Measurements from ENCODE around the gene LYRM2. TPM values are rescaled to one million over a fixed set of nuclear protein-coding genes. Genes with fewer than 3 reads are reported as not detected.

LYRM2 gene
- total RNA-seq, 4 donors from 2014 or later = 18.3 to 33.4 (median 21.9) TPM

- no peak for ATAC-seq
- Histone ChIP-seq H3K4me3 (no peak overlapping the region), H3K9me3 (no peaks in the 10 kb centered on the region), H3K36me3 (no peaks in the 10 kb centered on the region), H3K27ac (no peak overlapping the region), H3K4me1 (peaks cover 0 to 14% (median 0%) of the 10 kb centered on the region in 3 donors), H3K27me3 (no peaks in the 10 kb centered on the region)
- TF ChIP-seq POLR2A (IDR thresholded peaks at IDR 0.05) (no peak), EP300 (IDR thresholded peaks at IDR 0.05) (no peak), POLR2AphosphoS5 (IDR thresholded peaks at IDR 0.05) (no peak)
- TF ChIP-seq, protein P1, sequence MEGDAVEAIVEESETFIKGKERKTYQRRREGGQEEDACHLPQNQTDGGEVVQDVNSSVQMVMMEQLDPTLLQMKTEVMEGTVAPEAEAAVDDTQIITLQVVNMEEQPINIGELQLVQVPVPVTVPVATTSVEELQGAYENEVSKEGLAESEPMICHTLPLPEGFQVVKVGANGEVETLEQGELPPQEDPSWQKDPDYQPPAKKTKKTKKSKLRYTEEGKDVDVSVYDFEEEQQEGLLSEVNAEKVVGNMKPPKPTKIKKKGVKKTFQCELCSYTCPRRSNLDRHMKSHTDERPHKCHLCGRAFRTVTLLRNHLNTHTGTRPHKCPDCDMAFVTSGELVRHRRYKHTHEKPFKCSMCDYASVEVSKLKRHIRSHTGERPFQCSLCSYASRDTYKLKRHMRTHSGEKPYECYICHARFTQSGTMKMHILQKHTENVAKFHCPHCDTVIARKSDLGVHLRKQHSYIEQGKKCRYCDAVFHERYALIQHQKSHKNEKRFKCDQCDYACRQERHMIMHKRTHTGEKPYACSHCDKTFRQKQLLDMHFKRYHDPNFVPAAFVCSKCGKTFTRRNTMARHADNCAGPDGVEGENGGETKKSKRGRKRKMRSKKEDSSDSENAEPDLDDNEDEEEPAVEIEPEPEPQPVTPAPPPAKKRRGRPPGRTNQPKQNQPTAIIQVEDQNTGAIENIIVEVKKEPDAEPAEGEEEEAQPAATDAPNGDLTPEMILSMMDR (IDR thresholded peaks at IDR 0.05) = no peak
- 53 to 78% methylated on average over 1 of the region's 1 CpG for WGBS, 2 donors (ENCODE audit: low coverage in 1 of 2)
Observed at GRCh38 chr6:89559487-89559886, 79.1 kb downstream of the LYRM2 start.

GRCh38 chr6:89555806-89556205 is 82.7 kb downstream of the LYRM2 start:
- no peak overlapping the region for H3K4me3 ChIP-seq
- H3K4me1 ChIP-seq = no peaks in the 10 kb centered on the region
- H3K27ac ChIP-seq = no peak overlapping the region
- no peaks in the 10 kb centered on the region for H3K27me3 ChIP-seq
- H3K36me3 ChIP-seq = no peaks in the 10 kb centered on the region
- H3K9me3 ChIP-seq = no peaks in the 10 kb centered on the region
- 39 to 45% methylated on average over 2 to 3 of the region's 3 CpGs for WGBS, 2 donors (ENCODE audit: low coverage in 1 of 2)
- no peak for ATAC-seq
- TF ChIP-seq EP300 (IDR thresholded peaks at IDR 0.05) (no peak), POLR2AphosphoS5 (IDR thresholded peaks at IDR 0.05) (no peak), POLR2A (IDR thresholded peaks at IDR 0.05) (no peak)
- TF ChIP-seq, protein P1 (IDR thresholded peaks at IDR 0.05) = no peak

DNA sequence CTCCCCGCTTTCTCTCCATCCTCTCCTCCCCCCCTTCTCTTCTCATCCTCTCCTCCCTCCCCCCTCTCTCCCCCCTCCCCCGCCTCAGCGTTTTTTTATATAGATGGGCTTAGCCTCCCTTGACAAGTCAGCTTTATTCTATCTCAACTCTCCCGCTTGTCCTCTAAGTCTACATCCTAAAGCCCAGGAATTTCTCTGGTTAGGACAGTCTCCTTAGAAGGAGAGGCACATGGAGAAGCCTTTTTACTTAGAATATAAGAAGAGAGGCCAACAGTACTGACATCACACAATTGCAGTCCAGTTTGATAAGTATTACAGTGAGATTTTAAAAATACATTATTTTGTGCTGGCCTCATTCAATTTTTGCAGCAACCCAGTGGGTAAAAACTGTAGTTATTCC is 83.5 kb downstream of the LYRM2 start:
- WGBS, 2 donors (ENCODE audit: low coverage in 1 of 2) = 53% methylated on average over 3 of the region's 4 CpGs; no CpG with 5 or more reads in 1 of the 2 donors
- Histone ChIP-seq H3K4me1 (no peaks in the 10 kb centered on the region), H3K27me3 (no peaks in the 10 kb centered on the region), H3K9me3 (no peaks in the 10 kb centered on the region), H3K36me3 (no peaks in the 10 kb centered on the region), H3K4me3 (no peak overlapping the region), H3K27ac (no peak overlapping the region)
- TF ChIP-seq POLR2A (IDR thresholded peaks at IDR 0.05) = no peak
- TF ChIP-seq, protein P1 (IDR thresholded peaks at IDR 0.05) = no peak
- TF ChIP-seq POLR2AphosphoS5 (IDR thresholded peaks at IDR 0.05) = no peak
- no peak for TF ChIP-seq EP300 (IDR thresholded peaks at IDR 0.05)
- no peak for ATAC-seq

GRCh38 chr6:89554106-89554505 is 84.4 kb downstream of the LYRM2 start:
- Histone ChIP-seq H3K9me3 (no peaks in the 10 kb centered on the region), H3K27ac (no peak overlapping the region), H3K4me3 (no peak overlapping the region), H3K4me1 (no peaks in the 10 kb centered on the region), H3K27me3 (no peaks in the 10 kb centered on the region), H3K36me3 (no peaks in the 10 kb centered on the region)
- TF ChIP-seq, protein P1 (IDR thresholded peaks at IDR 0.05) = no peak
- TF ChIP-seq POLR2A (IDR thresholded peaks at IDR 0.05) (no peak), POLR2AphosphoS5 (IDR thresholded peaks at IDR 0.05) (no peak), EP300 (IDR thresholded peaks at IDR 0.05) (no peak)
- no peak for ATAC-seq
- 89 to 91% methylated on average over 4 to 5 of the region's 5 CpGs for WGBS, 2 donors (ENCODE audit: low coverage in 1 of 2)

DNA sequence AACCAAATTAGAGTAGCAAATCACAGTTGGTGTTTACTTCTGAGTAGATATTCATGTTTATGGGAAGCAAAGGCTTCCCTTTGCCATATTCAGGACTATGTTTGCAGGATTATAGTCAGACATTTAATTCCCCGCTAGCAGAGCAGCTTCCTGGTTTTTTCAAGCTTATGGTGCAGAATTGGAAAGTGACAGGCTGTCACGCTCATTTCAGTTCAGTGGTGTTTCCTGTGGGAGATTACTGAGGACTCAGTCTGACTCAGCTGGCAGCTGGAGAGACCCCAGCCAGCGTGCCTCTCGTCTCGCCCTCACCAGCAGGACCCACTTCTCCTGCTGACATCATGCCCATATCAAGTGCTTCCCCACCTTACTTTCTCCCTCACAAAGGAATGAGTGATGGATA is 85.1 kb downstream of the LYRM2 start:
- Histone ChIP-seq H3K4me3 (no peak overlapping the region), H3K4me1 (no peaks in the 10 kb centered on the region), H3K27ac (no peak overlapping the region), H3K9me3 (no peaks in the 10 kb centered on the region), H3K36me3 (no peaks in the 10 kb centered on the region), H3K27me3 (no peaks in the 10 kb centered on the region)
- 80 to 89% methylated on average over 3 to 5 of the region's 5 CpGs for WGBS, 2 donors (ENCODE audit: low coverage in 1 of 2)
- ATAC-seq = no peak
- no peak for TF ChIP-seq EP300 (IDR thresholded peaks at IDR 0.05)
- TF ChIP-seq POLR2A (IDR thresholded peaks at IDR 0.05) = no peak
- TF ChIP-seq POLR2AphosphoS5 (IDR thresholded peaks at IDR 0.05) = no peak
- TF ChIP-seq, protein P1 (IDR thresholded peaks at IDR 0.05) = no peak
